Globus pallidus (tissue), 1 donor: ENCODE measurements around the gene SPEG.
A peak's percentile ranks its signal among the peaks of the same experiment; 100 is the strongest.

ENCODE experiments used
- DNase-seq: peaks from one replicate; pipeline ENCODE4 v3.0.0-alpha.2; 2015; ENCODE audit warnings: low spot score

Gene SPEG

GRCh38 chr2:219461669-219462068 is 27.0 kb downstream of the SPEG start:
- no peak for DNase-seq

GRCh38 chr2:219462349-219462748 is 27.7 kb downstream of the SPEG start:
- no peak for DNase-seq

- no peak for DNase-seq
Observed at GRCh38 chr2:219464286-219465032, 29.8 kb downstream of the SPEG start.

DNA sequence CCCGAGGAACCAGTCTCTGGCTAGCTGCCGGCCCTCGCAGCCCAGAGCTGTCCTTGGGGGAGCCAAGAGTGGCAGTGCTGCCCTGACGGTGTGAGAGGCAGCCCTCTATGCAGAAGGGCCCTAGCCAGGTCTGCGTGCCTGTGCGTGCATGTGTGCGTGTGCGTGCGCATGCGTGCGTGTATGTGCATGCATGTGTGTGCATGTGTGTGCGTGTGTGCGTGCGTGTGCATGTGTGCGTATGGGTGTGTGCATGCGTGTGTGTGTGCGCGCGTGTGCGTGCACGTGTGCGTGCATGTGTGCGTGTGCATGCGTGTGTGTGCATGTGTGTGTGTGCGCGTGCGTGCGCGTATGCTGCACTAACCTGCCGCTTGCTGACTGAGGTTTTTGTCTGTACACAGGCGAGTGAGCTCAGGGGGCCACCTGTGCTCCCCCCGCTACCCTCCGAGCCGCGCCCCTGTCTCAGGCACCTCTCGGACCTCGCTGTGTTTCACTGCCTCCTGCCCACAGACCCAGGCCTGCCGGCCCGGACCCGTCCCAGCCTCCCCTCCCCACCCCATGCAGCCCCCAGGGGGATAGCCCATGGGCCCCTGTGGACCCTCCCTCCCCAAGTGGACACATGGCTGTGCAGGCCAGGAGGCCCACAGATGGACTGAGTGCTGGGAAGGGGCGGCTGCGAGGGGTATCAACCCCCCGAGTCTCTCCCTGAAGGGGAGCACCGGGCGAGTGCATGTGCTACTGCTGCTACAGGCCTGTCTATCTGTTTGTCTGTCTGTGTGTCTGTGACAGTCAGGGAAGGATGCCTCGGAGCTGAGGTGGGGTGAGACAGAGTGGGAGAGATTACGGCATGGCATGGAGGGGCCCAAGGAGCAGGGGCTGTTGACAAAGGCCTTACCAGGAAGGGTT is 31.3 kb downstream of the SPEG start:
- DNase-seq = no peak

DNA sequence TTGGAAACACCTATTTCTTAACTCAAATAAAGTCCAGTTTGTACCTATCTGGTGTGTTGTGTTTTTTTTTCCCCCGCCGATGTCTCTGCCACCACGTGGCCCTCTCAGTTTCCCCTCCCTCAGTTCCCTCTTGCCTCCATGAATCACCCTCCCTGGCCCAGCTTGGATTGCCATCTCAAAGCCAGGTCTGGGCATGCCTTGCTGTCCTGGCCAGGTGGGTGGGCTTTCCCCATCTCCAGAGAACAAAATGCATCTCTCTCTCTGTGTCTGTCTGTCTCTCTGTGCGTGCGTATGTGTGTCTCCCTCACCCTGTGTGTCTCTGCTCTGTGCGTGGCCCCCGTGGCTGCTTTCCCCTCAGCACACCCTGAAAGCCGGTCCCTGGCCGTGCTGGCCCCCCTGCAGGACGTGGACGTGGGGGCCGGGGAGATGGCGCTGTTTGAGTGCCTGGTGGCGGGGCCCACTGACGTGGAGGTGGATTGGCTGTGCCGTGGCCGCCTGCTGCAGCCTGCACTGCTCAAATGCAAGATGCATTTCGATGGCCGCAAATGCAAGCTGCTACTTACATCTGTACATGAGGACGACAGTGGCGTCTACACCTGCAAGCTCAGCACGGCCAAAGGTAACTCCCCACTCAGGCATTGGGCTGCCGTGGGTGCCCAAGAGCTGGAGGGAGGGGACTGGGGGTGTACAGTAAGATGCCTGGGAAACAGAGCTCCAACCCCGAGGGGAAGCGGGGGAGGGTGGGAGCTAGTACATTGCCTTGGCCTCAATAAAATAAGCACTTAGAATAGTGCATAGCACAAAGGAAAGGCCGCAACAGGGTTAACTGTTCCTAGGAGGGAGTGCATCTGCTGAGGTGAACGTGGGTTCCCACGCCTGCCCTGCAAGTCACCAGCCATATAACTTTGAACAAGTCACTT is 32.4 kb downstream of the SPEG start:
- no peak for DNase-seq

GRCh38 chr2:219467736-219468075 is 33.1 kb downstream of the SPEG start:
- DNase-seq = no peak

- DNase-seq = no peak
Observed at GRCh38 chr2:219468410-219469185, 34.0 kb downstream of the SPEG start.

DNA sequence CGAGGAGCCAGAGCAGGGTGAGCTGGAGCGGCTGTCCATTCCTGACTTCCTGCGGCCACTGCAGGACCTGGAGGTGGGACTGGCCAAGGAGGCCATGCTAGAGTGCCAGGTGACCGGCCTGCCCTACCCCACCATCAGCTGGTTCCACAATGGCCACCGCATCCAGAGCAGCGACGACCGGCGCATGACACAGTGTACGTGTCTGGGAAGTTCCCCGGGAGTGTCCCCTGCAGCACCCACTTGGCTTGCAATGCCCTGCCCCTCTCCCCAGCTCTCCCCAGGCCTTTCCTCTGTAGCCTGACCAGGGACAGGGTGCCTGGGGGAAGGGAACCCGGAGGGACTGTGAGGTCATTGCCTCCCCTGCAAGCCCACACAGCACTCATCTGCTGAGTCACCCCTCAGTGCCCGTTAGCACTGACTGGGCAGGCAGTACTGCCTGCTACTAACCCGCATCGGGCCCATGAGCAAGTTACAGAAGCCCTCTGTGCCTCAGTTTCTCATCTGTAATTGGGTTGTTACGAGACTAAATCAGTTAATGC is 34.6 kb downstream of the SPEG start:
- no peak for DNase-seq

GRCh38 chr2:219470429-219470828 is 35.8 kb downstream of the SPEG start:
- no peak for DNase-seq

DNA sequence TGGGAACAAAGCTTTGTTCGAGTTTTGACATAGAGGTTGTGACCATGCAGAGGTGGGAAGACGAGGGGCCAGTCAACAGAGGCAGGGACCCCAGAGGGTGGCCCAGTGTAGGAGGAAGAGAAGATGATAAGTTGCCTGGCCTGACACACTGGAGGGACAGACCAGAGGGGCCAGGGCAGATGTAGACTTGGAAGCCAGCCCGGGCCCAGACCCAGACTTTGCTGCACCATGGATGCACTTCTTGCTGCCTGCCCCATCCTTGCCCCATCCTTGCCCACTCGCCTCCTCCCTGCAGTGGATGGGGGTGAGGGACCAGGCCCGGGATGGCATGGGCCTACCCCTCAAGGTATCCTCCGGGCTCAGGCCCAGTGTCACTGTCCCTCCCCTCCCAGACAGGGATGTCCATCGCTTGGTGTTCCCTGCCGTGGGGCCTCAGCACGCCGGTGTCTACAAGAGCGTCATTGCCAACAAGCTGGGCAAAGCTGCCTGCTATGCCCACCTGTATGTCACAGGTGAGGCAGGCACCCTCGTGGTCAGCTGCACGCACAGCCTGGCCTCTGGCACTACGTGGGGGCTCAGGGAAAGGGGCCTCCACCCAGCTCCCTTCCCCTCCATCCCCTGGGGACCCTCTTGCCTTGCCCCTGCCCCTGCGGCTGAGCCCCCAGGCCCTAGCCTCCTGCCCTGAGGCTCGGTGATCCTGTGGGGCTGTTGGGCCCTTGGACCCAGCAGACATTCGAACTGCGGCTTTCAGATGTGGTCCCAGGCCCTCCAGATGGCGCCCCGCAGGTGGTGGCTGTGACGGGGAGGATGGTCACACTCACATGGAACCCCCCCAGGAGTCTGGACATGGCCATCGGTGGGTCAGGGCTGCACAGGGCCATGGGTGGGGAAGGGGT is 37.1 kb downstream of the SPEG start:
- no peak for DNase-seq

GRCh38 chr2:219472629-219473187 is 38.1 kb downstream of the SPEG start:
- DNase-seq = no peak

DNA sequence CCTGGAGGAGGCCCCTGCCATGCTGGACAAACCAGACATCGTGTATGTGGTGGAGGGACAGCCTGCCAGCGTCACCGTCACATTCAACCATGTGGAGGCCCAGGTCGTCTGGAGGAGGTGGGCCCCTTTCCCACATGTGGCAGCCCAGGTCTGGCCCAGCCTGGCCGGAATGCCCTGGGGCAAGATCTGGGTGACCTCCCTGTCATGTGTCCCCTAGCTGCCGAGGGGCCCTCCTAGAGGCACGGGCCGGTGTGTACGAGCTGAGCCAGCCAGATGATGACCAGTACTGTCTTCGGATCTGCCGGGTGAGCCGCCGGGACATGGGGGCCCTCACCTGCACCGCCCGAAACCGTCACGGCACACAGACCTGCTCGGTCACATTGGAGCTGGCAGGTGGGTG is 38.9 kb downstream of the SPEG start:
- no peak for DNase-seq

GRCh38 chr2:219474285-219475060 is 39.8 kb downstream of the SPEG start:
- no peak for DNase-seq

- DNase-seq = no peak
Observed at GRCh38 chr2:219475278-219475677, 40.6 kb downstream of the SPEG start.

GRCh38 chr2:219475697-219476651 is 41.3 kb downstream of the SPEG start:
- peak; percentile 31 for DNase-seq

GRCh38 chr2:219476652-219477151 is 42.1 kb downstream of the SPEG start:
- no peak for DNase-seq

DNA sequence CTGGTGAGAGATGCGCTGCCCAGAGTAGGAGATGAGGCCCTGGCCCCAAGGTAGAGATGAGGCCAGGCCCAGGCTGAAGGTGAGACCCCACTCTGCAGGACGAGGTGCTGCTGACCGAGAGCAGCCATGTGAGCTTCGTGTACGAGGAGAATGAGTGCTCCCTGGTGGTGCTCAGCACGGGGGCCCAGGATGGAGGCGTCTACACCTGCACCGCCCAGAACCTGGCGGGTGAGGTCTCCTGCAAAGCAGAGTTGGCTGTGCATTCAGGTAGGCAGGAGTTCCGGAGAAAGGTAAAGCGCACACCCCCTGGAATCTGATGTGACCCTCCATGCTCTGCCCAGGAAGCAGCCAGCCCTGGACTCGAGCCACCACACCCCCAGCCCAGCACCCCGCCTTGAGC is 42.5 kb downstream of the SPEG start:
- DNase-seq = no peak

- DNase-seq = no peak
Observed at GRCh38 chr2:219477815-219478214, 43.2 kb downstream of the SPEG start.
